Retinal pigment epithelial cell (primary cell): ENCODE data around the gene RBP7.

Source experiments
- DNase-seq: peaks from one replicate; pipeline ENCODE4 v3.0.0-alpha.2; 2010; ENCODE audit warnings: low read depth
- H3K4me3 ChIP-seq: 2 replicates; pipeline ENCODE4 v1.5.1; 2011; ENCODE audit warnings: mild to moderate bottlenecking, low read length, control low read depth, moderate library complexity
- TF ChIP-seq, protein P1 (sequence below): conservative IDR thresholded peaks from 2 replicates; pipeline ENCODE4 v1.5.1; 2011; ENCODE audit warnings: low read depth, low read length, control low read depth, inconsistent platforms

Gene RBP7

DNA sequence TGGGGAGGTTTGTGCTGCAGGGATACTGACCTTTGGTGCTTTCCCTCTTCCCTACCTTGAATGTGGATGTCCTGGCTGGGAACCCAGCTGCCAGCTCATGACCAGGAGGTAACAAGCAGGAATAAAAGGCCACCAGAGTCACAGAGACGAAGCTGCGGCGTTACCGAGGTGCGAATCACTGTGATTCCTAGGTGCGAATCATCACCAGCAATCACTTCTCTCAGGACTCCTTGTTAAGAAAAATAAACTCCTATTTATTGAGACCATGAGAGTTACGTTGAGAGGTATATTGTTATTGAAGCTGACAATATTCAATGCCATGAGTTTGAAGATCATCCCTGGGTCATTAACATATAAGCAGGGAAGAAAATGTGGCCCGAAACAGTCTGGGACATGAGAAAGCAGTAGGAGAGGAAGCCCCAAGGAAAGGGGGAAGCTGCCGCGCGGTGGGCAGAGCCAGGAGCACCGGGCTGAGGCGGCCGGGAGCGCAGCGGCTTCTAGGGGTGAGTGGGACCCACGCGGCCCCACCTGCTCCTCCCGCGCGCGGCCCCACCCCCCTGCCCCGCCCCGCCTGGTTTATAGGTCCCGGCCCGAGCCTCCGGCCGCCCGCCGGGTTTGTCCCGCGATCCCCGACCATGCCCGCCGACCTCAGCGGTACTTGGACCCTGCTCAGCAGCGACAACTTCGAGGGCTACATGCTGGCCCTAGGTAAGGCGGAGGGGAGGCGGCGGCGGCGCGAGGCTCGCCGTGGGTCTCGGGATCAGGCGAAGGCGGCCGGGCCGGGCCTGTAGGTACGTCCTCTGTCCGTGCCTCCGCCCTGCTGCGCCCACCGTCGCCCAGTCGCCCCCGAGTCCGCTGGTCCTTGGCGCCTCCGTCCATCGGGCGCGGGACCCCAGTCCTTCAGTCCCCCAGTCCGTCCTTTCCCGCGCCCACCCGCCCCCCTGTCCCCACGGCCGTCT, at the start of gene RBP7:
Gene RBP7, plus strand, starts transcription at position 605 of the 959 bp plus-strand sequence. Its CDS starts 31 bp downstream, at position 636.
- no peak for DNase-seq
- peak within 1 kb of the TSS; percentile 35 for H3K4me3 ChIP-seq
- TF ChIP-seq, protein P1, sequence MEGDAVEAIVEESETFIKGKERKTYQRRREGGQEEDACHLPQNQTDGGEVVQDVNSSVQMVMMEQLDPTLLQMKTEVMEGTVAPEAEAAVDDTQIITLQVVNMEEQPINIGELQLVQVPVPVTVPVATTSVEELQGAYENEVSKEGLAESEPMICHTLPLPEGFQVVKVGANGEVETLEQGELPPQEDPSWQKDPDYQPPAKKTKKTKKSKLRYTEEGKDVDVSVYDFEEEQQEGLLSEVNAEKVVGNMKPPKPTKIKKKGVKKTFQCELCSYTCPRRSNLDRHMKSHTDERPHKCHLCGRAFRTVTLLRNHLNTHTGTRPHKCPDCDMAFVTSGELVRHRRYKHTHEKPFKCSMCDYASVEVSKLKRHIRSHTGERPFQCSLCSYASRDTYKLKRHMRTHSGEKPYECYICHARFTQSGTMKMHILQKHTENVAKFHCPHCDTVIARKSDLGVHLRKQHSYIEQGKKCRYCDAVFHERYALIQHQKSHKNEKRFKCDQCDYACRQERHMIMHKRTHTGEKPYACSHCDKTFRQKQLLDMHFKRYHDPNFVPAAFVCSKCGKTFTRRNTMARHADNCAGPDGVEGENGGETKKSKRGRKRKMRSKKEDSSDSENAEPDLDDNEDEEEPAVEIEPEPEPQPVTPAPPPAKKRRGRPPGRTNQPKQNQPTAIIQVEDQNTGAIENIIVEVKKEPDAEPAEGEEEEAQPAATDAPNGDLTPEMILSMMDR, result no peak

DNA sequence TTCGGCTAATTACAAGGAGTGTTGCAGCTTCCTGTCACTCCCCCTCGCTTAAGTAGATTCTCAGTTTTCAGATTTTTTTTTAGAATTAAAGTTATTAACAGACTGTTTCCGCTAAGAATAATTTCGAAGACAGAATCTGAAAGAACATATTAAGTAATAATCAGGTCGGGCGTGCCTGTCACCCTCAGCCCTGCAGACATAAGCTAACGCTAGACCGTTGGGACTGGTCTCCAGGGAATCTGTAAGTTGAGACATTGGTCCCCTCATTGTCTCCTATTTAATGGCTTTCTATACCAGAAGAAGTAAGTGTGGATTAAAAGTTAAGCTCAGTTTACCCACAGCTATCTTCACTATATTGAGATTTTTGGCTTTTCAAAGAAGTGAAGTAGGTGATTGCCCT, 39.3 kb upstream of the RBP7 start:
- no peak for DNase-seq
- TF ChIP-seq, protein P1, result no peak

GRCh38 chr1:9960011-9960410, 37.0 kb upstream of the RBP7 start:
- DNase-seq, result no peak
- TF ChIP-seq, protein P1, result no peak
- no peak overlapping the region for H3K4me3 ChIP-seq

More for the DNA sequence above, 39.3 kb upstream of the RBP7 start:
- no peak overlapping the region for H3K4me3 ChIP-seq

DNA sequence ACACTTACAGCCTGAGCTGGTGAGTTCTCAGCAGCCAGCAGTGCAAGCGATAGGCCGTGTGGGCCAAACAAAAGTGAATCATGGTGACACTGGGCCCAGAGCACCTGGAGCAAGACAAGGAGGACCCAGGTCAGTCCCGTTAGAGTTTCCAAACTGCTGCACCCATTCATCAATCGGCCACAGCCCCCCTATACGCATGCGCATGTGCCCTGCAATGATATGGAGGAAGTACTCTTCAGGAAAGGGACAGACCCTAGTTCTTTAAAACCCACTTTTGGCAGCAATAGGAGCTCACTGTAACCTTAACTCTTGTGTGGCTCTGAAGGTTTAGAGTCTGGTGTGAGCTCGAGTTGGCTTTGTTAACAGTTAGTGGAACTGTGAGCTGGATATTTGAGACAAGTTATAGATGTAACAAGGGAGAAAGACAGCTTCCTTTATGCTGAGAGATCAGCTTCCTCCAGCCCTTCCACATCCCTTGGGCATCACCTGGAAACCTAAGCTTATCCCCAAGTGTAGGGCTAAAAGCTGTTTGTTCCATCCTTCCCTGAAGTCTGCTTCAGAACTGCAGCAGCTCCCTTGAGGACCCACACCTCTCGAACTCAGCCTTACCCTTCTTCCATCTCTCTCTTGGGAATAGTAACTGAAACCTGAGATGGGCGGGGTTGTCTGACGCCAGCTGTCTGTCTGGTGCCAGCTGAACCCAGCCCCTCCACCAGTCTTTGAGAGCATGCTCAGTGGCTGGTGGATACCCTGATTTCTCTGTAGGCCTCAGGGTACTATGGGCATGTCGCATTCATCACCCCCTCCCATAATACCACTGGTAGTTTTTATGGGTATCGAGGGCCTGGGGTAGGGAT, 36.1 kb upstream of the RBP7 start:
- TF ChIP-seq, protein P1, result no peak
- H3K4me3 ChIP-seq, result no peak overlapping the region
- no peak for DNase-seq

- no peak for DNase-seq
- H3K4me3 ChIP-seq, result no peak overlapping the region
- TF ChIP-seq, protein P1, result no peak
Observed at GRCh38 chr1:9984253-9984652, 12.8 kb upstream of the RBP7 start.

- DNase-seq, result no peak
- TF ChIP-seq, protein P1, result no peak
Observed at GRCh38 chr1:9985001-9985400, 12.0 kb upstream of the RBP7 start.

More at GRCh38 chr1:9985001-9985400, 12.0 kb upstream of the RBP7 start:
- H3K4me3 ChIP-seq, result no peak overlapping the region
